H9 (cell line): ENCODE results near the gene NPY1R. TPM values are rescaled to one million over a fixed set of nuclear protein-coding genes. Genes with fewer than 3 reads are reported as not detected.

ENCODE experiments used
- DNase-seq: peaks from one replicate; pipeline ENCODE4 v3.0.0-alpha.2; 2017
- H2AFZ ChIP-seq: one replicate; pipeline ENCODE4 v1.6.1; 2013; ENCODE audit warnings: mild to moderate bottlenecking, low read length, control low read depth, moderate library complexity
- H2AK5ac ChIP-seq: 2 replicates; pipeline ENCODE4 v1.6.1; 2013; ENCODE audit warnings: low read length, control low read depth, mixed read lengths; ENCODE audit not compliant: insufficient read length
- H2BK120ac ChIP-seq: one replicate; pipeline ENCODE4 v1.6.1; 2013; ENCODE audit warnings: low read depth, mild to moderate bottlenecking, low read length, control low read depth, inconsistent platforms; ENCODE audit not compliant: poor library complexity, severe bottlenecking
- H2BK12ac ChIP-seq: 2 replicates; pipeline ENCODE4 v1.6.1; 2013; ENCODE audit warnings: low read length, control low read depth, mixed read lengths, low read depth; ENCODE audit not compliant: insufficient read length
- H2BK15ac ChIP-seq: 2 replicates; pipeline ENCODE4 v1.6.1; 2013; ENCODE audit warnings: low read depth, low read length, control low read depth
- H2BK20ac ChIP-seq: one replicate; pipeline ENCODE4 v1.6.1; 2013; ENCODE audit warnings: low read depth, mild to moderate bottlenecking, low read length, control low read depth, inconsistent platforms; ENCODE audit not compliant: poor library complexity, severe bottlenecking
- H2BK5ac ChIP-seq: 2 replicates; pipeline ENCODE4 v1.6.1; 2013; ENCODE audit warnings: low read length, control low read depth, mixed read lengths; ENCODE audit not compliant: insufficient read length
- H3K14ac ChIP-seq: 2 replicates; pipeline ENCODE4 v1.6.1; 2013; ENCODE audit warnings: low read length, control low read depth; ENCODE audit not compliant: insufficient read depth
- H3K18ac ChIP-seq: 2 replicates; pipeline ENCODE4 v1.6.1; 2013; ENCODE audit warnings: low read depth, mild to moderate bottlenecking, mixed read lengths, low read length, control low read depth; ENCODE audit not compliant: insufficient read length
- H3K23ac ChIP-seq: 2 replicates; pipeline ENCODE4 v1.6.1; 2013; ENCODE audit warnings: low read length, control low read depth, mixed read lengths, low read depth; ENCODE audit not compliant: insufficient read length
- H3K23me2 ChIP-seq: 2 replicates; pipeline ENCODE4 v1.6.1; 2013; ENCODE audit warnings: low read depth, mild to moderate bottlenecking, mixed read lengths, low read length, control low read depth; ENCODE audit not compliant: insufficient read length, poor library complexity, severe bottlenecking
- H3K27ac ChIP-seq: 2 replicates; pipeline ENCODE4 v1.5.1; 2013; ENCODE audit warnings: low read length, control low read depth, mixed read lengths, low read depth; ENCODE audit not compliant: insufficient read length
- H3K27me3 ChIP-seq: 2 replicates; pipeline ENCODE4 v1.6.1; 2013; ENCODE audit warnings: low read length, control low read depth, inconsistent platforms; ENCODE audit not compliant: insufficient read depth
- H3K4ac ChIP-seq: 2 replicates; pipeline ENCODE4 v1.6.1; 2013; ENCODE audit warnings: low read depth, mild to moderate bottlenecking, control low read depth, inconsistent platforms, low read length, moderate library complexity
- H3K4me1 ChIP-seq: 2 replicates; pipeline ENCODE4 v1.6.1; 2013; ENCODE audit warnings: low read length, control low read depth, inconsistent platforms; ENCODE audit not compliant: insufficient read depth
- H3K4me2 ChIP-seq: 2 replicates; pipeline ENCODE4 v1.6.1; 2013; ENCODE audit warnings: low read length, control low read depth, mixed read lengths; ENCODE audit not compliant: insufficient read length, insufficient read depth
- H3K56ac ChIP-seq: 2 replicates; pipeline ENCODE4 v1.6.1; 2013; ENCODE audit warnings: low read depth, mild to moderate bottlenecking, mixed read lengths, low read length, control low read depth; ENCODE audit not compliant: insufficient read length
- H3K79me1 ChIP-seq: 2 replicates; pipeline ENCODE4 v1.6.1; 2013; ENCODE audit warnings: low read depth, mild to moderate bottlenecking, moderate library complexity, low read length, control low read depth, inconsistent platforms; ENCODE audit not compliant: insufficient read depth, poor library complexity, severe bottlenecking
- H3K79me2 ChIP-seq: 2 replicates; pipeline ENCODE4 v1.6.1; 2013; ENCODE audit warnings: low read length, control low read depth, inconsistent platforms; ENCODE audit not compliant: insufficient read depth
- H3K9ac ChIP-seq: 2 replicates; pipeline ENCODE4 v1.6.1; 2013; ENCODE audit warnings: low read length, control low read depth, mixed read lengths; ENCODE audit not compliant: insufficient read length; ENCODE audit errors: extremely low read depth
- H3K9me3 ChIP-seq: one replicate; pipeline ENCODE4 v1.6.1; 2013; ENCODE audit warnings: low read depth, low read length, inconsistent platforms; ENCODE audit not compliant: control insufficient read depth
- H3T11ph ChIP-seq: one replicate; pipeline ENCODE4 v1.6.1; 2013; ENCODE audit warnings: mild to moderate bottlenecking, low read length, control low read depth, inconsistent platforms
- H4K20me1 ChIP-seq: one replicate; pipeline ENCODE4 v1.6.1; 2013; ENCODE audit not compliant: control insufficient read depth, insufficient read length, insufficient read depth
- H4K5ac ChIP-seq: 2 replicates; pipeline ENCODE4 v1.6.1; 2013; ENCODE audit warnings: low read depth, mild to moderate bottlenecking, mixed read lengths, low read length, control low read depth; ENCODE audit not compliant: insufficient read length
- H4K8ac ChIP-seq: replicated peaks from 2 replicates; pipeline ENCODE4 v1.6.1; 2013; ENCODE audit warnings: low read length, control low read depth, mixed read lengths, low read depth; ENCODE audit not compliant: insufficient read length
- H4K91ac ChIP-seq: 2 replicates; pipeline ENCODE4 v1.6.1; 2013; ENCODE audit warnings: low read depth, mild to moderate bottlenecking, moderate library complexity, mixed read lengths, low read length, control low read depth; ENCODE audit not compliant: insufficient read length
- H3K27ac Mint-ChIP-seq, 3 experiments: 2 replicates in 2 of 3; 3 replicates in 1 of 3; pipeline ENCODE4 v1.8.0; 2020 to 2021; ENCODE audit warnings: mixed read lengths in 3 of 3, mild to moderate bottlenecking in 1 of 3, moderate library complexity in 1 of 3
- H3K27me3 Mint-ChIP-seq: 2 replicates; pipeline ENCODE4 v1.8.0; 2021; ENCODE audit warnings: low read depth, mild to moderate bottlenecking, moderate library complexity, mixed read lengths
- H3K36me3 Mint-ChIP-seq, 3 experiments: 2 replicates in 2 of 3; 3 replicates in 1 of 3; pipeline ENCODE4 v1.8.0; 2020 to 2021; ENCODE audit warnings: low read depth in 3 of 3, mixed read lengths in 3 of 3; ENCODE audit not compliant: insufficient read depth in 1 of 3
- H3K4me1 Mint-ChIP-seq, 2 experiments: 2 replicates each; pipeline ENCODE4 v1.8.0; 2020; ENCODE audit warnings: mixed read lengths in 2 of 2
- H3K4me3 Mint-ChIP-seq, 2 experiments: 2 replicates in 1 of 2; 3 replicates in 1 of 2; pipeline ENCODE4 v1.8.0; 2020 to 2021; ENCODE audit warnings: mild to moderate bottlenecking in 2 of 2, mixed read lengths in 2 of 2, moderate library complexity in 1 of 2
- H3K9me3 Mint-ChIP-seq, 2 experiments: 2 replicates in 1 of 2; 3 replicates in 1 of 2; pipeline ENCODE4 v1.8.0; 2020; ENCODE audit warnings: mild to moderate bottlenecking in 2 of 2, mixed read lengths in 2 of 2, moderate library complexity in 1 of 2
- WGBS: extraction: QIAGEN DNeasy Blood & Tissue Kit; methylation state at CpG from one replicate; pipeline ENCODE4 v1.1.7; 2013; ENCODE audit warnings: missing lambda C conversion rate, low lambda C conversion rate, mixed read lengths; ENCODE audit not compliant: insufficient read length; ENCODE audit errors: extremely low coverage; 5-methylcytosine and 5-hydroxymethylcytosine counted together
- total RNA-seq: library from RNA; stranded (reverse); gene quantifications from 2 replicates; pipeline ENCODE4 v1.2.1, GENCODE V29; 2021
- TF ChIP-seq, protein P1 (sequence below): fragments of 200-600 bp; sonication (generic); conservative IDR thresholded peaks from 3 replicates; pipeline ENCODE4 v1.8.0; 2021; ENCODE audit warnings: antibody characterized with exemption, mild to moderate bottlenecking

NPY1R gene
- total RNA-seq, 1 experiment from 2014 or later, result 27.3 TPM

DNA sequence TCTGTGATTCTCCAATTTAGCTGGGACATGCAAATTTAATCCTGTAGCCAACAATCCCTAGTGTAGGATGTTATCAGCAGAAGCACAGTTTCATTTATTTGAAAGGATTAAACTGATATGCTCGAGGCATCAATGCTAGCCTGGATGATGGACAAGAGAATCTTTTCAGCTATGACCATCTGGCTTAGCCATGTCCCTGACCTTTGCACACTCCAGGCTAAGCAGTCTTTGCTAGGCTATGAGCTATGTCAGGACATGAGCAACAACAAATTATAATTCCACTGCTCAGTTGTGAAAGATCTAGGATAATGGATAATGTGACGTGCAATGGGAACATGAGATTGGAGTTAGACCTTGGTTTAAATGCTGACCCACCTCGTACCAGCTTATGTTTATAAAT, 32.0 kb downstream of the NPY1R start:
- no peaks in the 10 kb centered on the region for H3K4me1 ChIP-seq
- no peak overlapping the region for H2BK12ac ChIP-seq
- H3K9me3 Mint-ChIP-seq, result no peaks in the 10 kb centered on the region
- no peaks in the 10 kb centered on the region for H3K36me3 Mint-ChIP-seq
- H4K20me1 ChIP-seq, result no peaks in the 10 kb centered on the region
- H3K27me3 Mint-ChIP-seq, result no peaks in the 10 kb centered on the region
- H3K4ac ChIP-seq, result no peak overlapping the region
- H3K23me2 ChIP-seq, result no peaks in the 10 kb centered on the region
- no peak overlapping the region for H3K27ac Mint-ChIP-seq
- no peak overlapping the region for H2AK5ac ChIP-seq
- no peaks in the 10 kb centered on the region for H3K4me1 Mint-ChIP-seq
- no peak overlapping the region for H3K9ac ChIP-seq
- H3K79me2 ChIP-seq, result no peaks in the 10 kb centered on the region
- H3K79me1 ChIP-seq, result no peaks in the 10 kb centered on the region
- WGBS, result no CpG with 5 or more reads among the region's 3 CpGs
- no peak overlapping the region for H4K91ac ChIP-seq
- H2BK15ac ChIP-seq, result no peak overlapping the region
- no peak overlapping the region for H3T11ph ChIP-seq
- TF ChIP-seq, protein P1, sequence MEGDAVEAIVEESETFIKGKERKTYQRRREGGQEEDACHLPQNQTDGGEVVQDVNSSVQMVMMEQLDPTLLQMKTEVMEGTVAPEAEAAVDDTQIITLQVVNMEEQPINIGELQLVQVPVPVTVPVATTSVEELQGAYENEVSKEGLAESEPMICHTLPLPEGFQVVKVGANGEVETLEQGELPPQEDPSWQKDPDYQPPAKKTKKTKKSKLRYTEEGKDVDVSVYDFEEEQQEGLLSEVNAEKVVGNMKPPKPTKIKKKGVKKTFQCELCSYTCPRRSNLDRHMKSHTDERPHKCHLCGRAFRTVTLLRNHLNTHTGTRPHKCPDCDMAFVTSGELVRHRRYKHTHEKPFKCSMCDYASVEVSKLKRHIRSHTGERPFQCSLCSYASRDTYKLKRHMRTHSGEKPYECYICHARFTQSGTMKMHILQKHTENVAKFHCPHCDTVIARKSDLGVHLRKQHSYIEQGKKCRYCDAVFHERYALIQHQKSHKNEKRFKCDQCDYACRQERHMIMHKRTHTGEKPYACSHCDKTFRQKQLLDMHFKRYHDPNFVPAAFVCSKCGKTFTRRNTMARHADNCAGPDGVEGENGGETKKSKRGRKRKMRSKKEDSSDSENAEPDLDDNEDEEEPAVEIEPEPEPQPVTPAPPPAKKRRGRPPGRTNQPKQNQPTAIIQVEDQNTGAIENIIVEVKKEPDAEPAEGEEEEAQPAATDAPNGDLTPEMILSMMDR, result no peak
- no peaks in the 10 kb centered on the region for H3K9me3 ChIP-seq
- no peak overlapping the region for H2BK5ac ChIP-seq
- no peak overlapping the region for H2BK120ac ChIP-seq
- no peak overlapping the region for H3K14ac ChIP-seq
- no peaks in the 10 kb centered on the region for H3K27me3 ChIP-seq
- H3K4me2 ChIP-seq, result no peak overlapping the region
- no peak overlapping the region for H4K8ac ChIP-seq
- no peak overlapping the region for H3K27ac ChIP-seq
- H3K4me3 Mint-ChIP-seq, result no peak overlapping the region
- no peak overlapping the region for H3K56ac ChIP-seq
- H2AFZ ChIP-seq, result no peak overlapping the region
- no peak overlapping the region for H2BK20ac ChIP-seq
- no peak for DNase-seq
- no peak overlapping the region for H3K18ac ChIP-seq
- no peak overlapping the region for H4K5ac ChIP-seq
- H3K23ac ChIP-seq, result no peak overlapping the region
